ENCODE data around the gene TSPEAR.

DNA sequence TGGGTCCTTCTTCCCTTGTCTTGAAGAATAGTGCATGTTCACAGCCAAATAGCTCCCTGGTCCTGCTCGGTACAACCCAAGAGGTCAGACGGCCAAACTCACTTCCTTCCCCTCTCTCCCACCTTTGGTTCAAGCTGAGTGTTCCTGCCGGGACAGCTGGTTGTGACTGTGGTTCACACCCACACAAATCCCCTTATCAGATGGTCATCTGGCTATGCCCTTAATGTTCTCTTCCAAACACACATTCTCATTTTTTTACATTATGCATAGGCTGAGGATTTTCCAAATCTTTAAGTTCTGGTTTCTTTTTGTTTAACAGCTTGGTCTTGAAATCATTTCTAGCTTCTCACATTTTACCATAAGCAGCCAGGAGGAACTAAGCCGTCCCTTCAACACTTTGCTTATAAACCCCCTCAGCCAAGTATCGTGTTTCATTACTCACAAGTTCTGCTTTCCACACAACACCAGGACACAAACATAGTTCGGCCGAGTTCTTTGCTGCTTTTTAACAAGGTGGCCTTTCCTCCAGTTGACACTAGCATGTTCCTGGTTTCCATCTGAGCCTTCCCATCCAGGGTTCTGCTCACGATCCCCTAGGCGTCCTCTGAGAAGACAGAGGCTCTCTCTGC is 19.7 kb upstream of the TSPEAR start:
- TF ChIP-seq, protein P1, sequence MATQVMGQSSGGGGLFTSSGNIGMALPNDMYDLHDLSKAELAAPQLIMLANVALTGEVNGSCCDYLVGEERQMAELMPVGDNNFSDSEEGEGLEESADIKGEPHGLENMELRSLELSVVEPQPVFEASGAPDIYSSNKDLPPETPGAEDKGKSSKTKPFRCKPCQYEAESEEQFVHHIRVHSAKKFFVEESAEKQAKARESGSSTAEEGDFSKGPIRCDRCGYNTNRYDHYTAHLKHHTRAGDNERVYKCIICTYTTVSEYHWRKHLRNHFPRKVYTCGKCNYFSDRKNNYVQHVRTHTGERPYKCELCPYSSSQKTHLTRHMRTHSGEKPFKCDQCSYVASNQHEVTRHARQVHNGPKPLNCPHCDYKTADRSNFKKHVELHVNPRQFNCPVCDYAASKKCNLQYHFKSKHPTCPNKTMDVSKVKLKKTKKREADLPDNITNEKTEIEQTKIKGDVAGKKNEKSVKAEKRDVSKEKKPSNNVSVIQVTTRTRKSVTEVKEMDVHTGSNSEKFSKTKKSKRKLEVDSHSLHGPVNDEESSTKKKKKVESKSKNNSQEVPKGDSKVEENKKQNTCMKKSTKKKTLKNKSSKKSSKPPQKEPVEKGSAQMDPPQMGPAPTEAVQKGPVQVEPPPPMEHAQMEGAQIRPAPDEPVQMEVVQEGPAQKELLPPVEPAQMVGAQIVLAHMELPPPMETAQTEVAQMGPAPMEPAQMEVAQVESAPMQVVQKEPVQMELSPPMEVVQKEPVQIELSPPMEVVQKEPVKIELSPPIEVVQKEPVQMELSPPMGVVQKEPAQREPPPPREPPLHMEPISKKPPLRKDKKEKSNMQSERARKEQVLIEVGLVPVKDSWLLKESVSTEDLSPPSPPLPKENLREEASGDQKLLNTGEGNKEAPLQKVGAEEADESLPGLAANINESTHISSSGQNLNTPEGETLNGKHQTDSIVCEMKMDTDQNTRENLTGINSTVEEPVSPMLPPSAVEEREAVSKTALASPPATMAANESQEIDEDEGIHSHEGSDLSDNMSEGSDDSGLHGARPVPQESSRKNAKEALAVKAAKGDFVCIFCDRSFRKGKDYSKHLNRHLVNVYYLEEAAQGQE (IDR thresholded peaks at IDR 0.05; ENCODE audit: insufficient read depth in 1 of 2, low read depth in 2 of 2, low read length in 2 of 2), result no peak
- TF ChIP-seq TAF1 (IDR thresholded peaks at IDR 0.05; ENCODE audit: borderline replicate concordance, insufficient read depth, low read length), result no peak
- TF ChIP-seq POLR2AphosphoS5 (IDR thresholded peaks at IDR 0.05; ENCODE audit: low read depth, low read length), result no peak
- TF ChIP-seq SIN3A (IDR thresholded peaks at IDR 0.05; ENCODE audit: borderline replicate concordance, insufficient read depth, low read length), result no peak

All from PFSK-1 (cell line).